Calu3 (cell line): Measurements from ENCODE around the gene ACTR1A. TPM values are rescaled to one million over a fixed set of nuclear protein-coding genes. Genes with fewer than 3 reads are reported as not detected.

Source experiments
- BruUV-seq: library from RNA; stranded (reverse); fragments of 400-500 nt; replicated peaks from 2 replicates; lab custom pipeline; 2021; lab: Mats Ljungman, UMichigan
- CTCF ChIA-PET: fragments of 300-600 bp; sonication (Branson Sonifier 250); formaldehyde crosslinking; loops from one replicate; lab custom pipeline; 2022; ENCODE audit warnings: antibody characterized with exemption; lab: Charles Lee
- DNase-seq: peaks from one replicate; pipeline ENCODE4 v3.0.0; 2022
- H3K27ac Mint-ChIP-seq: one replicate; pipeline ENCODE4 v1.8.0; 2022; ENCODE audit warnings: mixed read lengths; ENCODE audit not compliant: unreplicated experiment
- H3K27me3 Mint-ChIP-seq: one replicate; pipeline ENCODE4 v1.8.0; 2022; ENCODE audit warnings: mixed read lengths; ENCODE audit not compliant: unreplicated experiment
- H3K36me3 Mint-ChIP-seq: one replicate; pipeline ENCODE4 v1.8.0; 2022; ENCODE audit warnings: mild to moderate bottlenecking, moderate library complexity, mixed read lengths; ENCODE audit not compliant: insufficient read depth, unreplicated experiment
- H3K4me1 Mint-ChIP-seq: one replicate; pipeline ENCODE4 v1.8.0; 2022; ENCODE audit warnings: mild to moderate bottlenecking, low read depth, mixed read lengths; ENCODE audit not compliant: unreplicated experiment
- H3K4me3 Mint-ChIP-seq: one replicate; pipeline ENCODE4 v1.8.0; 2022; ENCODE audit warnings: mild to moderate bottlenecking, low read depth, moderate library complexity, mixed read lengths; ENCODE audit not compliant: unreplicated experiment
- H3K9me3 Mint-ChIP-seq: one replicate; pipeline ENCODE4 v1.8.0; 2022; ENCODE audit warnings: low read depth, mixed read lengths; ENCODE audit not compliant: unreplicated experiment
- intact Hi-C: fragments of 100-400 bp; cut with micrococcal nuclease; formaldehyde crosslinking; loops from one replicate; pipeline ENCODE4 v1.10.0; 2022; ENCODE audit not compliant: unreplicated experiment
- total RNA-seq: library from RNA; stranded (reverse); gene quantifications from 2 replicates; pipeline ENCODE4 v1.2.3, GENCODE V29; 2022
- TF ChIP-seq, protein P1 (sequence below): fragments of 200-600 bp; IDR thresholded peaks from one replicate; pipeline ENCODE4 v1.8.0; 2022; ENCODE audit warnings: antibody characterized with exemption; ENCODE audit not compliant: unreplicated experiment

The ACTR1A gene
- total RNA-seq, 1 experiment from 2014 or later, result 48.2 TPM

DNA sequence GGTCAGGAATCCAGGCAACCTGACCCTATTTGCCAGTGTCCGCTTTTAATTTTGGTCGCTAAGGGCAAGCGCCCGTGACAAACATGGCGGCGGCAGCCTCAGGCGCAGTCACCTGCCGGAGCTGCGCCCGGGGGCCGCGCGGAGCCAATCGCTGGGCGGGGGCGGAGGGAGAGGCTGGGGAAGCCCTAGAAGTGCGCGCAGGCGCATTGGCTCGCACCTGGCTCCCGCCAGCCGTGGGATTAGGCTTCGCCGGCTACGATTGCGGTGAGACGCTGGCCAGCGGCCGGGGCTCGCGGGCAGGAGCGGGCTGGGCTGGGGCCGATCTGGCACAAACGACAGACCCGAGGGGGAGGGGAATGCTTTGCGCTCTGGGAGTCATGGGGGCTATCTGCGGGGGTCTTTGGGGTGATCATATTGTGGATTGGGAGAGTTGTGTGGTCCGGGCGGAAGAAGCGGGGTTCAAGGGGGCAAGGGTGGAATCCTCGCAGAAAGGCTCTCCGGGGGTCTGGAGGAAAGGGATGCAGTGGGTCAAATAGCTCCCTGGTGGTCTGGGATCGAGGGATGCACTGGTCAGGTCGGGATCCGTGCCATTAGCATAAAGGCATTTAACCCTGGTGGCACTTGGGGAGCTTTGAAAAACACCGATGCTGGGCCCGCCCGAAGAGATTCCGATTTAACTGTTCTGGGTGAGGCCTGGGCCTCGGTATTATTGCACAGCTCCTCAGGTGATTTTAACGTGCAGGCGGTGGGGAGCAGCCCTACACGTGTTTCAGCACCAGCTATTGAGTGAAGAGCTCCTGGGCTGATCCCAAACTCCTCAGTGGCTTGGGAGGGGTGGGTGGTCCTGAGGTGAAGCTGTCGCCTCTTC lies 41.1 kb downstream of the ACTR1A start:
- DNase-seq, result peak; percentile 94
- Mint-ChIP-seq H3K4me3 (peak overlapping the region; percentile 97), H3K27ac (peak overlapping the region; percentile 59), H3K27me3 (no peaks in the 10 kb centered on the region), H3K4me1 (peaks cover 32% of the 10 kb centered on the region), H3K9me3 (no peaks in the 10 kb centered on the region), H3K36me3 (peaks cover 21% of the 10 kb centered on the region)
- BruUV-seq, result no TSS peak
- CTCF ChIA-PET, result interaction anchor here (0.6 to 1.4 kb wide), 2 partner anchors 11 to 100 kb away, joined by 3 to 5 read pairs; no protein-coding TSS in a partner anchor
- intact Hi-C loops, result no loop called here
- TF ChIP-seq, protein P1, sequence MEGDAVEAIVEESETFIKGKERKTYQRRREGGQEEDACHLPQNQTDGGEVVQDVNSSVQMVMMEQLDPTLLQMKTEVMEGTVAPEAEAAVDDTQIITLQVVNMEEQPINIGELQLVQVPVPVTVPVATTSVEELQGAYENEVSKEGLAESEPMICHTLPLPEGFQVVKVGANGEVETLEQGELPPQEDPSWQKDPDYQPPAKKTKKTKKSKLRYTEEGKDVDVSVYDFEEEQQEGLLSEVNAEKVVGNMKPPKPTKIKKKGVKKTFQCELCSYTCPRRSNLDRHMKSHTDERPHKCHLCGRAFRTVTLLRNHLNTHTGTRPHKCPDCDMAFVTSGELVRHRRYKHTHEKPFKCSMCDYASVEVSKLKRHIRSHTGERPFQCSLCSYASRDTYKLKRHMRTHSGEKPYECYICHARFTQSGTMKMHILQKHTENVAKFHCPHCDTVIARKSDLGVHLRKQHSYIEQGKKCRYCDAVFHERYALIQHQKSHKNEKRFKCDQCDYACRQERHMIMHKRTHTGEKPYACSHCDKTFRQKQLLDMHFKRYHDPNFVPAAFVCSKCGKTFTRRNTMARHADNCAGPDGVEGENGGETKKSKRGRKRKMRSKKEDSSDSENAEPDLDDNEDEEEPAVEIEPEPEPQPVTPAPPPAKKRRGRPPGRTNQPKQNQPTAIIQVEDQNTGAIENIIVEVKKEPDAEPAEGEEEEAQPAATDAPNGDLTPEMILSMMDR, result no peak

DNA sequence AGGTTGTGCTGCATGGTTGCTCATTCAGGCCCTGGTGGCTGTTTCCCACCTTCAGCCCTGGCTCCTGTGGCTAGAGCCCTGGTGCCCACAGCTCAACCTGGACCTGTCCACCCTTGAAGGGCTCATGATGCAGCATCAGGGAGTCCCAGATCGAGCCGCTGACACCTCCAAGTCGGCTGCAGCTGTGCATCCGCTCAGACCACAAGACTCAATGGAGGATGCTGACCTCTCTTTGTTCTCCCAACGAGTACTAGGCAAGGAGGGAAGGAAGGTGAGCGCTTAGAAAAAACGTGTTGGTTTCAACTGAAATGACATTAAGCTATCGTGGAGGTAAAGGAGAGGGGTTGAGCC lies 41.7 kb downstream of the ACTR1A start:
- no peaks in the 10 kb centered on the region for H3K27me3 Mint-ChIP-seq
- CTCF ChIA-PET, result interaction anchor here (0.6 kb wide), 1 partner anchor 100 kb away, joined by 5 read pairs; no protein-coding TSS in a partner anchor
- peak overlapping the region; percentile 59 for H3K27ac Mint-ChIP-seq
- no peak for DNase-seq
- TF ChIP-seq, protein P1, result no peak
- no TSS peak for BruUV-seq
- H3K4me1 Mint-ChIP-seq, result peaks cover 32% of the 10 kb centered on the region
- intact Hi-C loops, result no loop called here
- peak overlapping the region; percentile 97 for H3K4me3 Mint-ChIP-seq
- peaks cover 21% of the 10 kb centered on the region for H3K36me3 Mint-ChIP-seq
- no peaks in the 10 kb centered on the region for H3K9me3 Mint-ChIP-seq

DNA sequence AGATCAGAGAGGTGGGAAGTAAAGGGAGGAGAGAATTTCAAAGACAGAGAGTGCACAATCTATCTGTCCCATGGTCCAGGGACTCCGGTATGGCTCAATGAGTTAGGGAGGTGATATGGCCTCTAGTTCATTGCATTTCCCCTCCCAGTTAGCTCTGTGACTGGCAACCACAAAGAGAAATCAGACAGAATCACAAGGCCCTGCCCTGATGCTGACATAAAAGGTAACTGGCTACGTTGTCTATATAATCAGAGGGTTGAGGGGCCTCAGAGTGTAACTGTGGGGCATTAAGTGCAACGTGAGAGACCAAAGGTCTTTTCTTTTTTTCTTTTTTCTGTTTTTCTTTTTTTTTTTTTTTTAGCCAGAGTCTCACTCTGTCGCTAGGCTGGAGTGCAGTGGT lies 43.9 kb downstream of the ACTR1A start:
- CTCF ChIA-PET, result no interaction called here
- no TSS peak for BruUV-seq
- H3K4me3 Mint-ChIP-seq, result no peak overlapping the region
- no peaks in the 10 kb centered on the region for H3K9me3 Mint-ChIP-seq
- DNase-seq, result no peak
- H3K27ac Mint-ChIP-seq, result no peak overlapping the region
- peaks cover 21% of the 10 kb centered on the region for H3K36me3 Mint-ChIP-seq
- no peaks in the 10 kb centered on the region for H3K27me3 Mint-ChIP-seq
- peaks cover 29% of the 10 kb centered on the region for H3K4me1 Mint-ChIP-seq
- intact Hi-C loops, result no loop called here
- TF ChIP-seq, protein P1, result no peak

DNA sequence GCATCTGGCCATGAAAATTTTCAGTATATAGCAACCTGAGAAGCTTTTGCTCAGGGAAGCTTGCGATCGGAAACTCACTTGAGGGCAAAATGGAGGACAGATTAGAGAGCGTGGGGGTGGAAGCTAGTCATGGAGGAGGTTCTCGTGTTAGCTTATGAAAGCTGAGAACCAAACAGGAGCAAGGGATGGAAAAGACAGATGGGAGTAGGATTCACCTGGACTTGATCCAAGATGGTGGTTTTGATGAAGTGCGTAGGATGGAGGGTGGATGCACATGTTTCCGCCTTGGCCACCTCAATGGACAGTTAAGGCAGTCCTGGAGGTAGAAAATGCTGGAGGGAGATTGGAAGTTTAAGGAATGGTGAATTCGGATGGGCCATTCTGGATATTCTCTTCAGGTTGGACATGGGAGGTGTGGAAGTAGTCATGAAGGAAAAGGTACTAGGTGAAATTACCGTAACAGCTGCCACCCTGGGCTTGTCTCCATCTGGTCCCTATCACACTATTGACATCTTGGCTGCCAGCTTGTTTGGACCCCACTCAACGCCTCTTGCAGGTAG lies 44.8 kb downstream of the ACTR1A start:
- DNase-seq, result no peak
- TF ChIP-seq, protein P1, result no peak
- Mint-ChIP-seq H3K36me3 (peaks cover 22% of the 10 kb centered on the region), H3K9me3 (no peaks in the 10 kb centered on the region), H3K4me1 (peaks cover 20% of the 10 kb centered on the region), H3K4me3 (no peak overlapping the region), H3K27ac (peak overlapping the region; percentile 29), H3K27me3 (no peaks in the 10 kb centered on the region)
- no TSS peak for BruUV-seq
- intact Hi-C loops, result no loop called here
- CTCF ChIA-PET, result interaction anchor here (0.6 kb wide), 1 partner anchor 405 kb away, joined by 3 read pairs; no protein-coding TSS in a partner anchor
